ENCODE data around the gene MPRIP. TPM values are rescaled to one million over a fixed set of nuclear protein-coding genes. Genes with fewer than 3 reads are reported as not detected.

The MPRIP gene
- total RNA-seq, 1 experiment from 2014 or later: 140 TPM

DNA sequence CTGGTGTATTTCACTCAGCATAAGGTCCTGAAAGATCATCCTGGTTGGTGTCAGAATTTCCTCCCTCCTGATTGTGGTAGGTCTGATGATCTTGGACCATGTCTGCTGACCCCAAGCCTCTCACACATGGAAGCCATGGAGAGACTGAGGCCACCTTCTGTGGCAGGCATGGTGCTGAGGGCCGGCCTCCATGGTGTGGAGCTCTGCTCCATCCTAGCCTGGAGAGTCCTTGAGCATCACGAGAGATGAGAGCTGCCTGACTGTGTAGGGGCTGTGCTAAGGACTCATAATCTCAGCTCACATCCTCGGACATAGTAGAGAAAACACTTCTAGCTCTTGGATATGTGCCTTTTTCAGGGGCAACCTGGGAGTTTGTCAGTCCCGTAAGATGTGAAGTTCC, 40.6 kb downstream of the MPRIP start (continued):
- TF ChIP-seq, protein P1, sequence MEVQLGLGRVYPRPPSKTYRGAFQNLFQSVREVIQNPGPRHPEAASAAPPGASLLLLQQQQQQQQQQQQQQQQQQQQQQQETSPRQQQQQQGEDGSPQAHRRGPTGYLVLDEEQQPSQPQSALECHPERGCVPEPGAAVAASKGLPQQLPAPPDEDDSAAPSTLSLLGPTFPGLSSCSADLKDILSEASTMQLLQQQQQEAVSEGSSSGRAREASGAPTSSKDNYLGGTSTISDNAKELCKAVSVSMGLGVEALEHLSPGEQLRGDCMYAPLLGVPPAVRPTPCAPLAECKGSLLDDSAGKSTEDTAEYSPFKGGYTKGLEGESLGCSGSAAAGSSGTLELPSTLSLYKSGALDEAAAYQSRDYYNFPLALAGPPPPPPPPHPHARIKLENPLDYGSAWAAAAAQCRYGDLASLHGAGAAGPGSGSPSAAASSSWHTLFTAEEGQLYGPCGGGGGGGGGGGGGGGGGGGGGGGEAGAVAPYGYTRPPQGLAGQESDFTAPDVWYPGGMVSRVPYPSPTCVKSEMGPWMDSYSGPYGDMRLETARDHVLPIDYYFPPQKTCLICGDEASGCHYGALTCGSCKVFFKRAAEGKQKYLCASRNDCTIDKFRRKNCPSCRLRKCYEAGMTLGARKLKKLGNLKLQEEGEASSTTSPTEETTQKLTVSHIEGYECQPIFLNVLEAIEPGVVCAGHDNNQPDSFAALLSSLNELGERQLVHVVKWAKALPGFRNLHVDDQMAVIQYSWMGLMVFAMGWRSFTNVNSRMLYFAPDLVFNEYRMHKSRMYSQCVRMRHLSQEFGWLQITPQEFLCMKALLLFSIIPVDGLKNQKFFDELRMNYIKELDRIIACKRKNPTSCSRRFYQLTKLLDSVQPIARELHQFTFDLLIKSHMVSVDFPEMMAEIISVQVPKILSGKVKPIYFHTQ (CRISPR knock-in tag; IDR thresholded peaks at IDR 0.05): no peak
- TF ChIP-seq NR2C2 (CRISPR knock-in tag; IDR thresholded peaks at IDR 0.05) (no peak), SOX15 (CRISPR knock-in tag; IDR thresholded peaks at IDR 0.05) (no peak), NFATC4 (CRISPR knock-in tag; IDR thresholded peaks at IDR 0.05) (no peak), SMAD4 (CRISPR knock-in tag; IDR thresholded peaks at IDR 0.05) (no peak), ZNF232 (CRISPR knock-in tag; IDR thresholded peaks at IDR 0.05) (no peak), ZNF263 (CRISPR knock-in tag; IDR thresholded peaks at IDR 0.05; ENCODE audit: low read depth) (no peak), ESRRA (CRISPR knock-in tag; IDR thresholded peaks at IDR 0.05; ENCODE audit: borderline replicate concordance) (no peak), GRHL2 (CRISPR knock-in tag; IDR thresholded peaks at IDR 0.05; ENCODE audit: insufficient replicate concordance, severe bottlenecking) (no peak)
- TF ChIP-seq, protein P2, sequence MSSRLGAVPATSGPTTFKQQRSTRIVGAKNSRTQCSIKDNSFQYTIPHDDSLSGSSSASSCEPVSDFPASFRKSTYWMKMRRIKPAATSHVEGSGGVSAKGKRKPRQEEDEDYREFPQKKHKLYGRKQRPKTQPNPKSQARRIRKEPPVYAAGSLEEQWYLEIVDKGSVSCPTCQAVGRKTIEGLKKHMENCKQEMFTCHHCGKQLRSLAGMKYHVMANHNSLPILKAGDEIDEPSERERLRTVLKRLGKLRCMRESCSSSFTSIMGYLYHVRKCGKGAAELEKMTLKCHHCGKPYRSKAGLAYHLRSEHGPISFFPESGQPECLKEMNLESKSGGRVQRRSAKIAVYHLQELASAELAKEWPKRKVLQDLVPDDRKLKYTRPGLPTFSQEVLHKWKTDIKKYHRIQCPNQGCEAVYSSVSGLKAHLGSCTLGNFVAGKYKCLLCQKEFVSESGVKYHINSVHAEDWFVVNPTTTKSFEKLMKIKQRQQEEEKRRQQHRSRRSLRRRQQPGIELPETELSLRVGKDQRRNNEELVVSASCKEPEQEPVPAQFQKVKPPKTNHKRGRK (CRISPR knock-in tag; IDR thresholded peaks at IDR 0.05; ENCODE audit: borderline replicate concordance): no peak
- TF ChIP-seq, protein P3, sequence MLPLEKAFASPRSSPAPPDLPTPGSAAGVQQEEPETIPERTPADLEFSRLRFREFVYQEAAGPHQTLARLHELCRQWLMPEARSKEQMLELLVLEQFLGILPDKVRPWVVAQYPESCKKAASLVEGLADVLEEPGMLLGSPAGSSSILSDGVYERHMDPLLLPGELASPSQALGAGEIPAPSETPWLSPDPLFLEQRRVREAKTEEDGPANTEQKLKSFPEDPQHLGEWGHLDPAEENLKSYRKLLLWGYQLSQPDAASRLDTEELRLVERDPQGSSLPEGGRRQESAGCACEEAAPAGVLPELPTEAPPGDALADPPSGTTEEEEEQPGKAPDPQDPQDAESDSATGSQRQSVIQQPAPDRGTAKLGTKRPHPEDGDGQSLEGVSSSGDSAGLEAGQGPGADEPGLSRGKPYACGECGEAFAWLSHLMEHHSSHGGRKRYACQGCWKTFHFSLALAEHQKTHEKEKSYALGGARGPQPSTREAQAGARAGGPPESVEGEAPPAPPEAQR (CRISPR knock-in tag; IDR thresholded peaks at IDR 0.05): no peak
- TF ChIP-seq, protein P4, sequence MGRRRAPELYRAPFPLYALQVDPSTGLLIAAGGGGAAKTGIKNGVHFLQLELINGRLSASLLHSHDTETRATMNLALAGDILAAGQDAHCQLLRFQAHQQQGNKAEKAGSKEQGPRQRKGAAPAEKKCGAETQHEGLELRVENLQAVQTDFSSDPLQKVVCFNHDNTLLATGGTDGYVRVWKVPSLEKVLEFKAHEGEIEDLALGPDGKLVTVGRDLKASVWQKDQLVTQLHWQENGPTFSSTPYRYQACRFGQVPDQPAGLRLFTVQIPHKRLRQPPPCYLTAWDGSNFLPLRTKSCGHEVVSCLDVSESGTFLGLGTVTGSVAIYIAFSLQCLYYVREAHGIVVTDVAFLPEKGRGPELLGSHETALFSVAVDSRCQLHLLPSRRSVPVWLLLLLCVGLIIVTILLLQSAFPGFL (CRISPR knock-in tag; IDR thresholded peaks at IDR 0.05; ENCODE audit: borderline replicate concordance): no peak
- TF ChIP-seq, protein P5, sequence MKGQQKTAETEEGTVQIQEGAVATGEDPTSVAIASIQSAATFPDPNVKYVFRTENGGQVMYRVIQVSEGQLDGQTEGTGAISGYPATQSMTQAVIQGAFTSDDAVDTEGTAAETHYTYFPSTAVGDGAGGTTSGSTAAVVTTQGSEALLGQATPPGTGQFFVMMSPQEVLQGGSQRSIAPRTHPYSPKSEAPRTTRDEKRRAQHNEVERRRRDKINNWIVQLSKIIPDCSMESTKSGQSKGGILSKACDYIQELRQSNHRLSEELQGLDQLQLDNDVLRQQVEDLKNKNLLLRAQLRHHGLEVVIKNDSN (CRISPR knock-in tag; IDR thresholded peaks at IDR 0.05): no peak

DNA sequence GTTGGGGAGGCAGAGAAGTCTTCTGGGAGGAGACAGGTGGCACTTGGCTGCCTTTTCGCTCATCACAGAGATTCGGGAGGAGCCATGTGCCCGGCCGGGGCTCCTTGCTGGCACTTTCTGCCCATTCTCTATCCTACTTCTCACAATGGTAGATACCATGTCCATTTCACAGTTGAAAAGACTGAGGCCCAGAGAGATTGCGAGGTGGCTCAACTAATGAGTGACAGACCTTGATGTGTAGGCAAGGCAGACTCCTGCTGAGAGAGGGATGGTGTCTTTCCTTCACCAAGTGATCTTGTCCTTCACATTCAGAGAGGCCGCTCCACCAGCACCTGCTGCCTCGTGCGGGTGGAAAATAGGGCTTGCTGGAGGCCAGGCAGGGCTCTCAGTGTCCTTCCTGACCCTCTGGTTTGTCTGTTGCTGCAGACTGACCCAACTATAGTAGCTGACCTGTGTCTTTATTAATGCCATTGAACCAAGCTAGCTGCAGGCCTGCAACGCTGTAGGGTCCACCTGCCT, 42.1 kb downstream of the MPRIP start:
- Mint-ChIP-seq H3K27ac (no peak overlapping the region), H3K36me3 (peaks cover 7% of the 10 kb centered on the region), H3K4me3 (no peak overlapping the region), H3K9me3 (no peaks in the 10 kb centered on the region), H3K4me1 (peaks cover 11% of the 10 kb centered on the region), H3K27me3 (ENCODE audit: low read depth) (no peaks in the 10 kb centered on the region)
- ChIA-PET POLR2A (no interaction called here), CTCF (interaction anchor here (2.2 kb wide), 1 partner anchor 58 kb away, joined by 4 read pairs; no protein-coding TSS in a partner anchor)
- DNase-seq (ENCODE audit: low spot score) (no peak), ATAC-seq (no peak)
- TF ChIP-seq, protein P6, sequence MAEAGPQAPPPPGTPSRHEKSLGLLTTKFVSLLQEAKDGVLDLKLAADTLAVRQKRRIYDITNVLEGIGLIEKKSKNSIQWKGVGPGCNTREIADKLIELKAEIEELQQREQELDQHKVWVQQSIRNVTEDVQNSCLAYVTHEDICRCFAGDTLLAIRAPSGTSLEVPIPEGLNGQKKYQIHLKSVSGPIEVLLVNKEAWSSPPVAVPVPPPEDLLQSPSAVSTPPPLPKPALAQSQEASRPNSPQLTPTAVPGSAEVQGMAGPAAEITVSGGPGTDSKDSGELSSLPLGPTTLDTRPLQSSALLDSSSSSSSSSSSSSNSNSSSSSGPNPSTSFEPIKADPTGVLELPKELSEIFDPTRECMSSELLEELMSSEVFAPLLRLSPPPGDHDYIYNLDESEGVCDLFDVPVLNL (CRISPR knock-in tag; IDR thresholded peaks at IDR 0.05; ENCODE audit: borderline replicate concordance, low read depth): no peak
- TF ChIP-seq, protein P7, sequence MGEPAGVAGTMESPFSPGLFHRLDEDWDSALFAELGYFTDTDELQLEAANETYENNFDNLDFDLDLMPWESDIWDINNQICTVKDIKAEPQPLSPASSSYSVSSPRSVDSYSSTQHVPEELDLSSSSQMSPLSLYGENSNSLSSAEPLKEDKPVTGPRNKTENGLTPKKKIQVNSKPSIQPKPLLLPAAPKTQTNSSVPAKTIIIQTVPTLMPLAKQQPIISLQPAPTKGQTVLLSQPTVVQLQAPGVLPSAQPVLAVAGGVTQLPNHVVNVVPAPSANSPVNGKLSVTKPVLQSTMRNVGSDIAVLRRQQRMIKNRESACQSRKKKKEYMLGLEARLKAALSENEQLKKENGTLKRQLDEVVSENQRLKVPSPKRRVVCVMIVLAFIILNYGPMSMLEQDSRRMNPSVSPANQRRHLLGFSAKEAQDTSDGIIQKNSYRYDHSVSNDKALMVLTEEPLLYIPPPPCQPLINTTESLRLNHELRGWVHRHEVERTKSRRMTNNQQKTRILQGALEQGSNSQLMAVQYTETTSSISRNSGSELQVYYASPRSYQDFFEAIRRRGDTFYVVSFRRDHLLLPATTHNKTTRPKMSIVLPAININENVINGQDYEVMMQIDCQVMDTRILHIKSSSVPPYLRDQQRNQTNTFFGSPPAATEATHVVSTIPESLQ (CRISPR knock-in tag; IDR thresholded peaks at IDR 0.05): no peak
- TF ChIP-seq, protein P8, sequence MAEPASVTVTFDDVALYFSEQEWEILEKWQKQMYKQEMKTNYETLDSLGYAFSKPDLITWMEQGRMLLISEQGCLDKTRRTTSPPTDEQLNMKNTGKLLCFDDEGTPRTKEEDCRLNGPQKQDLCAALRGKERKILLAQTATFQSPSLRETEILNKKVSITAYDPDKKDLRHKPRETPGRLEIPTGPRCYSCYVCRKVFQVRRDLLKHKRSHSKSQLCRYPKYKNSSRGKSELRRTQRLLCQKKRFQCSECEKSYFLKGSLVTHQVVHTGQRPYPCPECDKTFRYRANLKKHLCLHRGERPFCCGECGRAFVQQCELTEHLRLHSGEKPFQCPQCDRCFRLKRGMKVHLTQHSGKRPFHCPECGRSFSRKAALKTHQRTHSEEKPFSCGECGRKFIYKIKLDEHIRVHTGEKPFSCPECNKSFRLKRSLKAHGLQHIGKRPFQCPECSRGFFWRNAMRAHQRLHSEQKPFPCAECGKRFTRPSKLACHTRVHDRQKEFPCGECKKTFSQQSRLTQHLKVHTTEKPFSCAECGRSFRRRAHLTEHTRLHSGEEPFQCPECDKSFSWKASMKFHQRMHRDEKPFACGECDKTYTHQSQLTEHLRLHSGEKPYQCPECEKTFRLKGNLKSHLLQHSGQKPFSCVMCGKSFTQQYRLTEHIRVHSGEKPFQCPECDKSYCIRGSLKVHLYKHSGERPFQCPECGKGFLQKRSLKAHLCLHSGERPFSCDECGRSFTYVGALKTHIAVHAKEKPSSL (CRISPR knock-in tag; conservative IDR thresholded peaks at IDR 0.05): no peak
- TF ChIP-seq, protein P9, sequence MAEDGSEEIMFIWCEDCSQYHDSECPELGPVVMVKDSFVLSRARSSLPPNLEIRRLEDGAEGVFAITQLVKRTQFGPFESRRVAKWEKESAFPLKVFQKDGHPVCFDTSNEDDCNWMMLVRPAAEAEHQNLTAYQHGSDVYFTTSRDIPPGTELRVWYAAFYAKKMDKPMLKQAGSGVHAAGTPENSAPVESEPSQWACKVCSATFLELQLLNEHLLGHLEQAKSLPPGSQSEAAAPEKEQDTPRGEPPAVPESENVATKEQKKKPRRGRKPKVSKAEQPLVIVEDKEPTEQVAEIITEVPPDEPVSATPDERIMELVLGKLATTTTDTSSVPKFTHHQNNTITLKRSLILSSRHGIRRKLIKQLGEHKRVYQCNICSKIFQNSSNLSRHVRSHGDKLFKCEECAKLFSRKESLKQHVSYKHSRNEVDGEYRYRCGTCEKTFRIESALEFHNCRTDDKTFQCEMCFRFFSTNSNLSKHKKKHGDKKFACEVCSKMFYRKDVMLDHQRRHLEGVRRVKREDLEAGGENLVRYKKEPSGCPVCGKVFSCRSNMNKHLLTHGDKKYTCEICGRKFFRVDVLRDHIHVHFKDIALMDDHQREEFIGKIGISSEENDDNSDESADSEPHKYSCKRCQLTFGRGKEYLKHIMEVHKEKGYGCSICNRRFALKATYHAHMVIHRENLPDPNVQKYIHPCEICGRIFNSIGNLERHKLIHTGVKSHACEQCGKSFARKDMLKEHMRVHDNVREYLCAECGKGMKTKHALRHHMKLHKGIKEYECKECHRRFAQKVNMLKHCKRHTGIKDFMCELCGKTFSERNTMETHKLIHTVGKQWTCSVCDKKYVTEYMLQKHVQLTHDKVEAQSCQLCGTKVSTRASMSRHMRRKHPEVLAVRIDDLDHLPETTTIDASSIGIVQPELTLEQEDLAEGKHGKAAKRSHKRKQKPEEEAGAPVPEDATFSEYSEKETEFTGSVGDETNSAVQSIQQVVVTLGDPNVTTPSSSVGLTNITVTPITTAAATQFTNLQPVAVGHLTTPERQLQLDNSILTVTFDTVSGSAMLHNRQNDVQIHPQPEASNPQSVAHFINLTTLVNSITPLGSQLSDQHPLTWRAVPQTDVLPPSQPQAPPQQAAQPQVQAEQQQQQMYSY (CRISPR knock-in tag; IDR thresholded peaks at IDR 0.05): no peak
